SK-N-SH treated with all-trans-retinoic acid at 6 μM for 48 hours (cell line): ENCODE data around the gene DNAAF2.
A peak's percentile ranks its signal among the peaks of the same experiment; 100 is the strongest.

Experiments
- ATAC-seq: fragments of 200-7000 bp; cut with Tn5 transposase; 3 replicates; pipeline ENCODE4 v1.9.1; 2020; ENCODE audit warnings: mild to moderate bottlenecking, moderate library complexity
- ARNTL ChIP-seq: fragments of 450-650 bp; formaldehyde crosslinking; IDR thresholded peaks from 2 replicates; pipeline ENCODE4 v1.5.0; 2020; ENCODE audit warnings: low read depth, mild to moderate bottlenecking, moderate library complexity, borderline replicate concordance
- BACH2 ChIP-seq: fragments of 250-450 bp; sonication (Bioruptor Pico); IDR thresholded peaks from 2 replicates; pipeline ENCODE4 v1.9.0; 2021; ENCODE audit warnings: mild to moderate bottlenecking, borderline replicate concordance
- CREB5 ChIP-seq: fragments of 250-450 bp; sonication (Bioruptor Pico); IDR thresholded peaks from 2 replicates; pipeline ENCODE4 v1.5.1; 2020; ENCODE audit warnings: low read depth, mild to moderate bottlenecking, moderate library complexity
- CSDC2 ChIP-seq: fragments of 250-450 bp; sonication (Bioruptor Pico); IDR thresholded peaks from 2 replicates; pipeline ENCODE4 v1.5.0; 2020; ENCODE audit warnings: mild to moderate bottlenecking, moderate library complexity
- CSRNP3 ChIP-seq: fragments of 250-450 bp; sonication (Bioruptor Pico); IDR thresholded peaks from 2 replicates; pipeline ENCODE4 v1.5.1; 2021; ENCODE audit warnings: mild to moderate bottlenecking, moderate library complexity
- ESRRG ChIP-seq: fragments of 250-450 bp; sonication (Bioruptor Pico); IDR thresholded peaks from 2 replicates; pipeline ENCODE4 v1.6.1; 2021; ENCODE audit warnings: mild to moderate bottlenecking
- GLIS3 ChIP-seq: fragments of 250-450 bp; sonication (Bioruptor Pico); IDR thresholded peaks from 2 replicates; pipeline ENCODE4 v1.5.0; 2020; ENCODE audit warnings: mild to moderate bottlenecking, moderate library complexity
- ISL1 ChIP-seq: fragments of 250-450 bp; sonication (Bioruptor Pico); IDR thresholded peaks from 2 replicates; pipeline ENCODE4 v2.1.2; 2022; ENCODE audit warnings: mild to moderate bottlenecking, moderate library complexity
- OSR1 ChIP-seq: fragments of 250-450 bp; sonication (Bioruptor Pico); IDR thresholded peaks from 2 replicates; pipeline ENCODE4 v1.8.0; 2022; ENCODE audit warnings: moderate library complexity, mild to moderate bottlenecking, inconsistent platforms
- PATZ1 ChIP-seq: fragments of 250-450 bp; sonication (Bioruptor Pico); IDR thresholded peaks from 2 replicates; pipeline ENCODE4 v1.8.0; 2020; ENCODE audit warnings: mild to moderate bottlenecking, moderate library complexity, borderline replicate concordance
- POU6F1 ChIP-seq: fragments of 250-450 bp; sonication (Bioruptor Pico); IDR thresholded peaks from 2 replicates; pipeline ENCODE4 v1.8.0; 2021; ENCODE audit warnings: low read depth, mild to moderate bottlenecking, moderate library complexity, borderline replicate concordance
- PPARA ChIP-seq: fragments of 250-450 bp; sonication (Bioruptor Pico); IDR thresholded peaks from 2 replicates; pipeline ENCODE4 v1.5.0; 2020; ENCODE audit warnings: mild to moderate bottlenecking, borderline replicate concordance
- RARB ChIP-seq: fragments of 250-450 bp; sonication (Bioruptor Pico); IDR thresholded peaks from 2 replicates; pipeline ENCODE4 v1.8.0; 2021; ENCODE audit warnings: mild to moderate bottlenecking, moderate library complexity
- SNAI2 ChIP-seq: fragments of 250-450 bp; sonication (Bioruptor Pico); IDR thresholded peaks from 2 replicates; pipeline ENCODE4 v1.5.0; 2020; ENCODE audit warnings: mild to moderate bottlenecking, moderate library complexity
- TCF4 ChIP-seq: fragments of 250-450 bp; sonication (Bioruptor Pico); IDR thresholded peaks from 2 replicates; pipeline ENCODE4 v1.8.0; 2021; ENCODE audit warnings: mild to moderate bottlenecking, moderate library complexity, borderline replicate concordance
- TOX ChIP-seq: fragments of 250-450 bp; sonication (Bioruptor Pico); IDR thresholded peaks from 2 replicates; pipeline ENCODE4 v1.8.0; 2021; ENCODE audit warnings: mild to moderate bottlenecking, moderate library complexity, borderline replicate concordance
- TSHZ2 ChIP-seq: fragments of 250-450 bp; sonication (Bioruptor Pico); IDR thresholded peaks from 2 replicates; pipeline ENCODE4 v1.5.0; 2020; ENCODE audit warnings: mild to moderate bottlenecking, moderate library complexity
- ZC3H10 ChIP-seq: fragments of 250-450 bp; sonication (Bioruptor Pico); IDR thresholded peaks from 2 replicates; pipeline ENCODE4 v1.5.1; 2021; ENCODE audit warnings: mild to moderate bottlenecking, moderate library complexity
- ZFP3 ChIP-seq: fragments of 250-450 bp; sonication (Bioruptor Pico); IDR thresholded peaks from 2 replicates; pipeline ENCODE4 v1.5.0; 2020; ENCODE audit warnings: mild to moderate bottlenecking, moderate library complexity
- ZFP30 ChIP-seq: fragments of 450-650 bp; formaldehyde crosslinking; IDR thresholded peaks from 2 replicates; pipeline ENCODE4 v1.5.0; 2022; ENCODE audit warnings: mild to moderate bottlenecking, moderate library complexity
- ZNF565 ChIP-seq: fragments of 450-650 bp; formaldehyde crosslinking; conservative IDR thresholded peaks from 2 replicates; pipeline ENCODE4 v1.5.0; 2020; ENCODE audit warnings: low read depth, mild to moderate bottlenecking, moderate library complexity
- ZNF70 ChIP-seq: fragments of 450-650 bp; formaldehyde crosslinking; IDR thresholded peaks from 2 replicates; pipeline ENCODE4 v1.5.0; 2020; ENCODE audit warnings: mild to moderate bottlenecking, moderate library complexity
- ZNF8 ChIP-seq: fragments of 450-650 bp; formaldehyde crosslinking; IDR thresholded peaks from 2 replicates; pipeline ENCODE4 v1.5.0; 2020; ENCODE audit warnings: mild to moderate bottlenecking, moderate library complexity

DNAAF2 gene

GRCh38 chr14:49589387-49589786 lies 45.7 kb downstream of the DNAAF2 start:
- no peak for ATAC-seq
- no peak for TF ChIP-seq CSRNP3 (CRISPR knock-in tag)
- TF ChIP-seq ISL1, result no peak
- TF ChIP-seq POU6F1 (CRISPR knock-in tag), result no peak
- no peak for TF ChIP-seq ZNF565 (CRISPR knock-in tag)
- TF ChIP-seq SNAI2 (CRISPR knock-in tag), result no peak
- TF ChIP-seq TOX, result no peak
- TF ChIP-seq TSHZ2, result no peak
- TF ChIP-seq TCF4, result no peak
- TF ChIP-seq OSR1 (CRISPR knock-in tag), result no peak
- TF ChIP-seq CREB5 (CRISPR knock-in tag), result no peak
- no peak for TF ChIP-seq ESRRG
- no peak for TF ChIP-seq BACH2 (CRISPR knock-in tag)
- no peak for TF ChIP-seq ZFP3

- ATAC-seq, result peak; percentile 37
- TF ChIP-seq ZNF70 (no peak), ISL1 (0 out of 2 replicates have a peak, but pooled peaks have one; percentile 8), SNAI2 (CRISPR knock-in tag) (no peak), TCF4 (peak; percentile 32; the same call in 1 of the 2 replicates), ZFP3 (peak; percentile 82), BACH2 (CRISPR knock-in tag) (no peak), ARNTL (CRISPR knock-in tag) (no peak), GLIS3 (0 out of 2 replicates have a peak, but pooled peaks have one; percentile 60), ZNF565 (CRISPR knock-in tag) (no peak), RARB (CRISPR knock-in tag) (no peak), TSHZ2 (peak; percentile 86), CREB5 (CRISPR knock-in tag) (0 out of 2 replicates have a peak, but pooled peaks have one; percentile 3), ZFP30 (no peak), PATZ1 (peak; percentile 46; the same call in 1 of the 2 replicates), CSRNP3 (CRISPR knock-in tag) (peak; percentile 28; the same call in 1 of the 2 replicates), ZC3H10 (no peak), OSR1 (CRISPR knock-in tag) (no peak), TOX (no peak), ZNF8 (CRISPR knock-in tag) (no peak; the same call in 1 of the 2 replicates), PPARA (no peak), CSDC2 (CRISPR knock-in tag) (peak; percentile 78; the same call in 1 of the 2 replicates), ESRRG (no peak)
Measured at GRCh38 chr14:49586673-49587460, 48.2 kb downstream of the DNAAF2 start.
